Transverse colon (tissue), 4 donors: Measurements from ENCODE around the gene APH1A.

Source experiments
- POLR2A ChIP-seq: fragments of 450-650 bp; IDR thresholded peaks from one replicate; pipeline ENCODE4 v1.6.1; 2016; ENCODE audit warnings: antibody characterized with exemption, mild to moderate bottlenecking, moderate library complexity
- POLR2AphosphoS5 ChIP-seq, 3 donors: sonication (generic); formaldehyde crosslinking; IDR thresholded peaks; one replicate each; pipeline ENCODE4 v1.6.1; 2016; ENCODE audit warnings: antibody characterized with exemption in 3 of 3
- TF ChIP-seq, protein P1 (sequence below), 5 experiments: fragments of 200-600 bp in 3 of 5; fragments of 450-650 bp in 2 of 5; sonication (generic) in 3 of 5; IDR thresholded peaks; 1 replicate in 2 of 5; 2 replicates in 3 of 5; pipeline ENCODE4 v1.5.1; 2016 to 2017; ENCODE audit warnings: antibody characterized with exemption in 5 of 5, inconsistent platforms in 3 of 5, mild to moderate bottlenecking in 2 of 5, moderate library complexity in 1 of 5

DNA sequence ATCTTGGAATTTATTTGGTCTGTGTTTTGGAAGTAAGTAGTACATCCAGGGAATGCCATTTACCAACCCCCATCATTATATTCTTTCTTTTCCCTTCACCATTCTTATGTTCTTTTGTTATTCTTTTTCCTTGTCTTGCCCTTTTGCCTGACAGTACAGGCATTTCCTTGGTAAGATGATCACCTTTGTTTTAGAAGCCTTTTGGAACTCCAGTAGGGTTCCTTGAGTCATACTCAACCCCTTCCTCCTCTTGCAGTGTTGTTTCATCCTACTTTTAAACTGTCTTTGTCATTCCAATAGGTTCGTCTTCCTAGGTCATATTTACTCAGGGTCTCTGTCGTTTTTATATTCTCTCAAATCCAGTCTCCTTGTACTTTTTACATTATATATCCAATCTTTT is 34.1 kb upstream of the APH1A start:
- TF ChIP-seq POLR2AphosphoS5 (IDR thresholded peaks at IDR 0.05) (no peak), POLR2A (no peak)
- TF ChIP-seq, protein P1, sequence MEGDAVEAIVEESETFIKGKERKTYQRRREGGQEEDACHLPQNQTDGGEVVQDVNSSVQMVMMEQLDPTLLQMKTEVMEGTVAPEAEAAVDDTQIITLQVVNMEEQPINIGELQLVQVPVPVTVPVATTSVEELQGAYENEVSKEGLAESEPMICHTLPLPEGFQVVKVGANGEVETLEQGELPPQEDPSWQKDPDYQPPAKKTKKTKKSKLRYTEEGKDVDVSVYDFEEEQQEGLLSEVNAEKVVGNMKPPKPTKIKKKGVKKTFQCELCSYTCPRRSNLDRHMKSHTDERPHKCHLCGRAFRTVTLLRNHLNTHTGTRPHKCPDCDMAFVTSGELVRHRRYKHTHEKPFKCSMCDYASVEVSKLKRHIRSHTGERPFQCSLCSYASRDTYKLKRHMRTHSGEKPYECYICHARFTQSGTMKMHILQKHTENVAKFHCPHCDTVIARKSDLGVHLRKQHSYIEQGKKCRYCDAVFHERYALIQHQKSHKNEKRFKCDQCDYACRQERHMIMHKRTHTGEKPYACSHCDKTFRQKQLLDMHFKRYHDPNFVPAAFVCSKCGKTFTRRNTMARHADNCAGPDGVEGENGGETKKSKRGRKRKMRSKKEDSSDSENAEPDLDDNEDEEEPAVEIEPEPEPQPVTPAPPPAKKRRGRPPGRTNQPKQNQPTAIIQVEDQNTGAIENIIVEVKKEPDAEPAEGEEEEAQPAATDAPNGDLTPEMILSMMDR (IDR thresholded peaks at IDR 0.05), result no peak
